Esophagus squamous epithelium (tissue), 5 donors: Measurements from ENCODE around the gene DUSP21. TPM values are rescaled to one million over a fixed set of nuclear protein-coding genes. Genes with fewer than 3 reads are reported as not detected.
"Not testable (repeated sequence)": the region's sequence is repeated elsewhere in the genome, so short reads cannot be mapped to it uniquely, and the experiment has no call there.

ENCODE experiments used
- DNase-seq: peaks from one replicate; lab custom pipeline; 2025; lab: John Stamatoyannopoulos, UW
- H3K27ac ChIP-seq, 4 donors: fragments of 200-600 bp; sonication (generic); one replicate each; pipeline ENCODE4 v1.5.1; 2016 to 2019; ENCODE audit warnings: mild to moderate bottlenecking in 1 of 4
- H3K27me3 ChIP-seq, 4 donors: fragments of 200-600 bp; sonication (generic); 1 replicate in 3 of 4; 2 replicates in 1 of 4; pipeline versions ENCODE4 v1.5.1 to v1.6.0; 2017 to 2021; ENCODE audit warnings: antibody characterized with exemption in 1 of 4
- H3K36me3 ChIP-seq, 3 donors: fragments of 200-600 bp; sonication (generic); one replicate each; pipeline ENCODE4 v1.5.1; 2016 to 2019
- H3K4me1 ChIP-seq, 3 donors: fragments of 200-600 bp; sonication (generic); one replicate each; pipeline ENCODE4 v1.5.1; 2017 to 2019
- H3K4me3 ChIP-seq, 4 donors: fragments of 200-600 bp; sonication (generic); 1 replicate in 3 of 4; 2 replicates in 1 of 4; pipeline ENCODE4 v1.5.1; 2016 to 2019; ENCODE audit warnings: mild to moderate bottlenecking in 2 of 4, moderate library complexity in 1 of 4
- H3K9me3 ChIP-seq, 3 donors: fragments of 200-600 bp; sonication (generic); one replicate each; pipeline ENCODE4 v1.5.1; 2016 to 2019
- POLR2A ChIP-seq, 4 donors: fragments of 450-650 bp; IDR thresholded peaks; one replicate each; pipeline ENCODE4 v1.6.1; 2017; ENCODE audit warnings: antibody characterized with exemption in 4 of 4, mild to moderate bottlenecking in 4 of 4, moderate library complexity in 3 of 4
- WGBS, 2 donors: methylation state at CpG; one replicate each; pipeline ENCODE4 v1.1.5; 2018; 5-methylcytosine and 5-hydroxymethylcytosine counted together
- intact Hi-C: fragments of 100-400 bp; cut with DNase I; formaldehyde crosslinking; loops from one replicate; pipeline ENCODE4 v1.15.0; 2022
- total RNA-seq, 4 donors: library from RNA; depleted of rRNA; stranded (reverse); fragments of >200 nt; gene quantifications; one replicate each; pipeline ENCODE4 v1.1.0, GENCODE V29; 2016
- TF ChIP-seq, protein P1 (sequence below), 6 experiments: fragments of 450-650 bp in 4 of 6; fragments of 200-600 bp in 2 of 6; sonication (generic) in 2 of 6; IDR thresholded peaks; one replicate each; pipeline ENCODE4 v1.5.1; 2016 to 2019; ENCODE audit warnings: antibody characterized with exemption in 6 of 6, mild to moderate bottlenecking in 4 of 6, moderate library complexity in 4 of 6
- donor health status: DM: yes; HTN: yes; CAD: no.

The DUSP21 gene
- total RNA-seq, 4 donors from 2014 or later, result not detected

GRCh38 chrX:44842550-44843317 lies 1.1 kb upstream of the DUSP21 start:
- TF ChIP-seq, protein P1, sequence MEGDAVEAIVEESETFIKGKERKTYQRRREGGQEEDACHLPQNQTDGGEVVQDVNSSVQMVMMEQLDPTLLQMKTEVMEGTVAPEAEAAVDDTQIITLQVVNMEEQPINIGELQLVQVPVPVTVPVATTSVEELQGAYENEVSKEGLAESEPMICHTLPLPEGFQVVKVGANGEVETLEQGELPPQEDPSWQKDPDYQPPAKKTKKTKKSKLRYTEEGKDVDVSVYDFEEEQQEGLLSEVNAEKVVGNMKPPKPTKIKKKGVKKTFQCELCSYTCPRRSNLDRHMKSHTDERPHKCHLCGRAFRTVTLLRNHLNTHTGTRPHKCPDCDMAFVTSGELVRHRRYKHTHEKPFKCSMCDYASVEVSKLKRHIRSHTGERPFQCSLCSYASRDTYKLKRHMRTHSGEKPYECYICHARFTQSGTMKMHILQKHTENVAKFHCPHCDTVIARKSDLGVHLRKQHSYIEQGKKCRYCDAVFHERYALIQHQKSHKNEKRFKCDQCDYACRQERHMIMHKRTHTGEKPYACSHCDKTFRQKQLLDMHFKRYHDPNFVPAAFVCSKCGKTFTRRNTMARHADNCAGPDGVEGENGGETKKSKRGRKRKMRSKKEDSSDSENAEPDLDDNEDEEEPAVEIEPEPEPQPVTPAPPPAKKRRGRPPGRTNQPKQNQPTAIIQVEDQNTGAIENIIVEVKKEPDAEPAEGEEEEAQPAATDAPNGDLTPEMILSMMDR (IDR thresholded peaks at IDR 0.05), result no peak
- TF ChIP-seq POLR2A (IDR thresholded peaks at IDR 0.05), result no peak

GRCh38 chrX:44843318-44843702 lies 511 bp upstream of the DUSP21 start:
- intact Hi-C loops, result no loop called here
- no peak for TF ChIP-seq POLR2A (IDR thresholded peaks at IDR 0.05)
- TF ChIP-seq, protein P1 (IDR thresholded peaks at IDR 0.05), result no peak
- Histone ChIP-seq H3K27ac (no peak overlapping the region), H3K4me1 (no peaks in the 10 kb centered on the region), H3K9me3 (no peaks in the 10 kb centered on the region), H3K27me3 (no peaks in the 10 kb centered on the region), H3K36me3 (no peaks in the 10 kb centered on the region), H3K4me3 (no peak overlapping the region)
- DNase-seq, result no peak
- WGBS, 2 donors, result 86 to 94% methylated on average over 2 of the region's 2 CpGs

More at GRCh38 chrX:44842550-44843317, 1.1 kb upstream of the DUSP21 start:
- Histone ChIP-seq H3K36me3 (no peaks in the 10 kb centered on the region), H3K27me3 (no peaks in the 10 kb centered on the region), H3K9me3 (no peaks in the 10 kb centered on the region), H3K4me3 (no peak overlapping the region), H3K27ac (no peak overlapping the region), H3K4me1 (no peaks in the 10 kb centered on the region)
- WGBS, 2 donors, result 68 to 80% methylated on average over 4 to 7 of the region's 10 CpGs
- no peak for DNase-seq
- intact Hi-C loops, result no loop called here

DNA sequence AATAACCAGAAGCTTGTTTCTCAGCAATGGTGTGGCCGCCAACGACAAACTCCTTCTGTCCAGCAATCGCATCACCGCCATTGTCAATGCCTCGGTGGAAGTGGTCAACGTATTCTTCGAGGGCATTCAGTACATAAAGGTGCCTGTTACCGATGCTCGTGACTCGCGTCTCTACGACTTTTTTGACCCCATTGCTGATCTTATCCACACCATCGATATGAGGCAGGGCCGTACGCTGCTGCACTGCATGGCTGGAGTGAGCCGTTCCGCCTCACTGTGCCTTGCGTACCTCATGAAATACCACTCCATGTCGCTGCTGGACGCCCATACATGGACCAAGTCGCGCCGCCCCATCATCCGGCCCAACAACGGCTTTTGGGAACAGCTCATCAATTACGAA lies 383 bp downstream of the DUSP21 start:
- intact Hi-C loops, result no loop called here
- TF ChIP-seq, protein P1 (IDR thresholded peaks at IDR 0.05), result no peak
- no peak for TF ChIP-seq POLR2A (IDR thresholded peaks at IDR 0.05)
- WGBS, 2 donors, result 95 to 98% methylated on average over 18 to 26 of the region's 26 CpGs

GRCh38 chrX:44850891-44851290 lies 7.1 kb downstream of the DUSP21 start:
- DNase-seq, H3K36me3 ChIP-seq, H3K4me1 ChIP-seq, H3K4me3 ChIP-seq, H3K27me3 ChIP-seq, H3K9me3 ChIP-seq, H3K27ac ChIP-seq, intact Hi-C loops: not testable (repeated sequence)
- WGBS, 2 donors, result 73 to 75% methylated on average over 4 to 6 of the region's 6 CpGs

More for the DNA sequence above, 383 bp downstream of the DUSP21 start:
- no peak for DNase-seq
- Histone ChIP-seq H3K27me3 (no peaks in the 10 kb centered on the region), H3K27ac (no peak overlapping the region), H3K4me1 (no peaks in the 10 kb centered on the region), H3K36me3 (no peaks in the 10 kb centered on the region), H3K9me3 (no peaks in the 10 kb centered on the region), H3K4me3 (no peak overlapping the region)

DNA sequence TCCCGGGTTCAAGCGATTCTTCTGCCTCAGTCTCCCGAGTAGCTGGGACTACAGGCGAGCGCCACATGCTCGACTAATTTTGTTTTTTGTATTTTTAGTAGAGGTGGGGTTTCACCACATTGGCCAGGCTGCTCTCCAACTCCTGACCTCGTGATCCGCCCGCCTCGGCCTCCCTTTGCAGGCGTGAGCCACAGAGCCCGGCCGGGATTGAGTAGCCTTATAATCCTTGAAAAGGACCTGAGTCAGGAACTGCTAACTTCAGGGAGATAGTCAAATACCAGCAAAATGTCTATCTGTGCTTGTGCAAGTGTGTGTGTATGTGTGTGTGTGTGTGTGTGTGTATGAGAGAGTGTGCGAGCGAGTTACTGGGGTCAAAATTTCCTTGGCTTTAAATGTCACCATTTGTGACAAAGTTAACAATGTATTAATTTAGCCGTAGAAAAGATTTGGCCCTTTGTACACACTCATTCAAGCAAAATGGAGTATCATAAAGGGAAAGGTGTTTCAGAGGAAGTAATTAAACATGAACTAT lies 27.4 kb downstream of the DUSP21 start:
- TF ChIP-seq, protein P1 (IDR thresholded peaks at IDR 0.05), result no peak
- no peak for TF ChIP-seq POLR2A (IDR thresholded peaks at IDR 0.05)
- Histone ChIP-seq H3K4me3 (peak overlapping the region in 2 of 4 donors; percentile 81 to 84), H3K27me3 (no peaks in the 10 kb centered on the region), H3K27ac (peak overlapping the region in 2 of 4 donors; percentile 96 to 99), H3K36me3 (no peaks in the 10 kb centered on the region), H3K9me3 (no peaks in the 10 kb centered on the region), H3K4me1 (peaks cover 0 to 15% (median 9%) of the 10 kb centered on the region in 3 donors)
- intact Hi-C loops, result no loop called here
- DNase-seq, result no peak
- WGBS, 2 donors, result 69 to 79% methylated on average over 10 to 12 of the region's 16 CpGs
